IMR-90 (cell line): ENCODE data around the gene RAB9B.

Source experiments
- CEBPB ChIP-seq: IDR thresholded peaks from 2 replicates; pipeline ENCODE4 v1.6.1; 2012; ENCODE audit warnings: low read depth, low read length, improper control_type of control experiment
- FOS ChIP-seq: fragments of 150-350 bp; IDR thresholded peaks from 2 replicates; pipeline ENCODE4 v1.6.1; 2016; ENCODE audit warnings: low read depth, low read length
- MAFK ChIP-seq: IDR thresholded peaks from 2 replicates; pipeline ENCODE4 v1.6.1; 2012; ENCODE audit warnings: low read depth, low read length, improper control_type of control experiment
- MXI1 ChIP-seq: IDR thresholded peaks from 2 replicates; pipeline ENCODE4 v1.6.1; 2012; ENCODE audit warnings: low read depth, mild to moderate bottlenecking, low read length, moderate library complexity, borderline replicate concordance
- POLR2A ChIP-seq: IDR thresholded peaks from 2 replicates; pipeline ENCODE4 v1.6.1; 2012; ENCODE audit warnings: mild to moderate bottlenecking, low read depth, low read length
- RAD21 ChIP-seq: IDR thresholded peaks from 2 replicates; pipeline ENCODE4 v1.6.1; 2012; ENCODE audit warnings: low read length, improper control_type of control experiment
- TF ChIP-seq, protein P1 (sequence below): conservative IDR thresholded peaks from 2 replicates; pipeline ENCODE4 v1.5.1; 2012; ENCODE audit warnings: mild to moderate bottlenecking, low read depth, low read length, improper control_type of control experiment
- TF ChIP-seq, protein P2 (sequence below): fragments of 150-350 bp; IDR thresholded peaks from 2 replicates; pipeline ENCODE4 v1.6.1; 2017; ENCODE audit warnings: mild to moderate bottlenecking, antibody characterized with exemption, low read length, low read depth
- TF ChIP-seq, protein P3 (sequence below): fragments of 150-350 bp; IDR thresholded peaks from 2 replicates; pipeline ENCODE4 v1.6.1; 2016; ENCODE audit warnings: low read depth, mild to moderate bottlenecking, low read length, moderate library complexity, borderline replicate concordance

DNA sequence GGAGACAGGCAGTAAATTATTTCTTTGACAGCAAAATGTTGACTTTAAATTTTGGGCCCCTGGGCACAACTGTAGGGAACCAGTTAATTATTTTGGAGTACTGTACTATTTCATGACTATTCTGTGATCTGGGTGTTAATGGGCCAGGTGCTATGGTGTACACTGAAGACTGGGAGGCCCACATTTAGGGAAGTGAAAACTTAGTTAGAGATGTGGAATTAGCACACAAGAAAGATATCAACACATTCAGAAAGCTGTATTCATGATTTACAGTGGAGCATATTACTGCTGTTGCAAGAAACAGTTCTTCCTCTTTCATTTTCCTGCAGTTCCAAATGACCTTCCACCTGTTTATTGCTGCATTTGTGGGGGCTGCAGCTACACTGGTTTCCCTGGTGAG is 43.1 kb downstream of the RAB9B start:
- TF ChIP-seq, protein P1, sequence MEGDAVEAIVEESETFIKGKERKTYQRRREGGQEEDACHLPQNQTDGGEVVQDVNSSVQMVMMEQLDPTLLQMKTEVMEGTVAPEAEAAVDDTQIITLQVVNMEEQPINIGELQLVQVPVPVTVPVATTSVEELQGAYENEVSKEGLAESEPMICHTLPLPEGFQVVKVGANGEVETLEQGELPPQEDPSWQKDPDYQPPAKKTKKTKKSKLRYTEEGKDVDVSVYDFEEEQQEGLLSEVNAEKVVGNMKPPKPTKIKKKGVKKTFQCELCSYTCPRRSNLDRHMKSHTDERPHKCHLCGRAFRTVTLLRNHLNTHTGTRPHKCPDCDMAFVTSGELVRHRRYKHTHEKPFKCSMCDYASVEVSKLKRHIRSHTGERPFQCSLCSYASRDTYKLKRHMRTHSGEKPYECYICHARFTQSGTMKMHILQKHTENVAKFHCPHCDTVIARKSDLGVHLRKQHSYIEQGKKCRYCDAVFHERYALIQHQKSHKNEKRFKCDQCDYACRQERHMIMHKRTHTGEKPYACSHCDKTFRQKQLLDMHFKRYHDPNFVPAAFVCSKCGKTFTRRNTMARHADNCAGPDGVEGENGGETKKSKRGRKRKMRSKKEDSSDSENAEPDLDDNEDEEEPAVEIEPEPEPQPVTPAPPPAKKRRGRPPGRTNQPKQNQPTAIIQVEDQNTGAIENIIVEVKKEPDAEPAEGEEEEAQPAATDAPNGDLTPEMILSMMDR: no peak
- TF ChIP-seq POLR2A (no peak), MAFK (no peak), CEBPB (no peak), FOS (no peak), RAD21 (no peak), MXI1 (no peak)
- TF ChIP-seq, protein P2, sequence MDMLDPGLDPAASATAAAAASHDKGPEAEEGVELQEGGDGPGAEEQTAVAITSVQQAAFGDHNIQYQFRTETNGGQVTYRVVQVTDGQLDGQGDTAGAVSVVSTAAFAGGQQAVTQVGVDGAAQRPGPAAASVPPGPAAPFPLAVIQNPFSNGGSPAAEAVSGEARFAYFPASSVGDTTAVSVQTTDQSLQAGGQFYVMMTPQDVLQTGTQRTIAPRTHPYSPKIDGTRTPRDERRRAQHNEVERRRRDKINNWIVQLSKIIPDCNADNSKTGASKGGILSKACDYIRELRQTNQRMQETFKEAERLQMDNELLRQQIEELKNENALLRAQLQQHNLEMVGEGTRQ: no peak
- TF ChIP-seq, protein P3, sequence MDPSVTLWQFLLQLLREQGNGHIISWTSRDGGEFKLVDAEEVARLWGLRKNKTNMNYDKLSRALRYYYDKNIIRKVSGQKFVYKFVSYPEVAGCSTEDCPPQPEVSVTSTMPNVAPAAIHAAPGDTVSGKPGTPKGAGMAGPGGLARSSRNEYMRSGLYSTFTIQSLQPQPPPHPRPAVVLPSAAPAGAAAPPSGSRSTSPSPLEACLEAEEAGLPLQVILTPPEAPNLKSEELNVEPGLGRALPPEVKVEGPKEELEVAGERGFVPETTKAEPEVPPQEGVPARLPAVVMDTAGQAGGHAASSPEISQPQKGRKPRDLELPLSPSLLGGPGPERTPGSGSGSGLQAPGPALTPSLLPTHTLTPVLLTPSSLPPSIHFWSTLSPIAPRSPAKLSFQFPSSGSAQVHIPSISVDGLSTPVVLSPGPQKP: no peak
